GM12878 (cell line): Measurements from ENCODE around the gene PEX11A. TPM values are rescaled to one million over a fixed set of nuclear protein-coding genes. Genes with fewer than 3 reads are reported as not detected.

Experiments used
- ATAC-seq: fragments of 200-7000 bp; cut with Tn5 transposase; 3 replicates; pipeline ENCODE4 v1.9.1; 2020; ENCODE audit warnings: mild to moderate bottlenecking, moderate library complexity
- BruUV-seq: library from RNA; stranded (reverse); fragments of 400-500 nt; replicated peaks from 2 replicates; lab custom pipeline; 2021; lab: Mats Ljungman, UMichigan
- CTCF ChIA-PET: fragments of 300-600 bp; sonication (Branson Sonifier 250); formaldehyde crosslinking; extraction: SDS; loops from one replicate; lab custom pipeline; 2021; ENCODE audit warnings: inconsistent platforms; lab: Yijun Ruan, JAX
- POLR2A ChIA-PET: fragments of 350-600 bp; formaldehyde crosslinking; extraction: SDS; loops from one replicate; lab custom pipeline; 2021; ENCODE audit warnings: inconsistent platforms; lab: Charles Lee
- RAD21 ChIA-PET: fragments of 300-600 bp; sonication (Branson Sonifier 250); formaldehyde crosslinking; loops from one replicate; lab custom pipeline; 2023; ENCODE audit warnings: antibody characterized with exemption; ENCODE audit not compliant: unreplicated experiment; lab: Charles Lee
- SMC1A ChIA-PET: fragments of 300-600 bp; sonication (Branson Sonifier 250); formaldehyde crosslinking; loops from one replicate; lab custom pipeline; 2023; ENCODE audit not compliant: unreplicated experiment, uncharacterized antibody; lab: Charles Lee
- DNase-seq: peaks from one replicate; pipeline ENCODE4 v3.0.0-alpha.2; 2011; ENCODE audit warnings: low read depth, low spot score
- FAIRE-seq: peaks from 3 replicates; lab custom pipeline; 2011; peaks lifted over from hg19 to GRCh38; lab: Jason Lieb, UNC
- H2AFZ ChIP-seq: 2 replicates; pipeline ENCODE4 v1.6.0; 2011; ENCODE audit warnings: low read depth, low read length, control low read depth; ENCODE audit not compliant: control insufficient read depth
- H3K27ac ChIP-seq: 2 replicates; pipeline ENCODE4 v1.5.1; 2011; ENCODE audit warnings: control low read depth; ENCODE audit not compliant: control insufficient read depth, insufficient read depth
- H3K27me3 ChIP-seq, 2 experiments: replicated peaks in 1 of 2; 2 replicates each; pipeline versions ENCODE4 v1.6.0 to v1.6.1; 2011; ENCODE audit warnings: low read length in 1 of 2; ENCODE audit not compliant: control insufficient read depth in 2 of 2, insufficient read depth in 2 of 2
- H3K36me3 ChIP-seq, 2 experiments: 2 replicates each; pipeline ENCODE4 v1.5.1; 2011; ENCODE audit warnings: low read length in 1 of 2; ENCODE audit not compliant: control insufficient read depth in 2 of 2, insufficient read depth in 2 of 2
- H3K4me1 ChIP-seq: 2 replicates; pipeline ENCODE4 v1.6.1; 2011; ENCODE audit warnings: mild to moderate bottlenecking, low read length, moderate library complexity, mixed read lengths; ENCODE audit not compliant: control insufficient read depth, insufficient read depth
- H3K4me2 ChIP-seq: 2 replicates; pipeline ENCODE4 v1.6.0; 2011; ENCODE audit warnings: control low read depth; ENCODE audit not compliant: control insufficient read depth, insufficient read depth
- H3K4me3 ChIP-seq: fragments of 200-600 bp; sonication (generic); 2 replicates; pipeline ENCODE4 v1.5.1; 2016
- H3K79me2 ChIP-seq: 2 replicates; pipeline ENCODE4 v1.6.0; 2011; ENCODE audit warnings: low read length; ENCODE audit not compliant: control insufficient read depth, insufficient read depth
- H3K9ac ChIP-seq: 2 replicates; pipeline ENCODE4 v1.8.0; 2011; ENCODE audit warnings: low read length, control low read depth, mixed read lengths; ENCODE audit not compliant: control insufficient read depth, insufficient read depth
- H3K9me3 ChIP-seq: replicated peaks from 3 replicates; pipeline ENCODE4 v1.5.1; 2011; ENCODE audit warnings: mild to moderate bottlenecking, low read length; ENCODE audit not compliant: control insufficient read depth, insufficient read depth
- H4K20me1 ChIP-seq: 2 replicates; pipeline ENCODE4 v1.6.0; 2011; ENCODE audit not compliant: control insufficient read depth, insufficient read depth
- BMI1 ChIP-seq: fragments of 450-650 bp; IDR thresholded peaks from 2 replicates; pipeline ENCODE4 v1.6.1; 2016; ENCODE audit warnings: mild to moderate bottlenecking, moderate library complexity, borderline replicate concordance
- EGR1 ChIP-seq, 2 experiments: IDR thresholded peaks; 1 replicate in 1 of 2; 2 replicates in 1 of 2; pipeline ENCODE4 v1.6.1; 2011 to 2012; ENCODE audit warnings: low read depth in 2 of 2, low read length in 2 of 2, borderline replicate concordance in 1 of 2, mild to moderate bottlenecking in 1 of 2, moderate library complexity in 1 of 2
- KDM1A ChIP-seq: fragments of 200-600 bp; sonication (generic); IDR thresholded peaks from 2 replicates; pipeline ENCODE4 v1.6.1; 2016; ENCODE audit warnings: borderline replicate concordance
- NRF1 ChIP-seq: conservative IDR thresholded peaks from 2 replicates; pipeline ENCODE4 v1.6.1; 2011; ENCODE audit warnings: mild to moderate bottlenecking, low read depth, low read length, improper control_type of control experiment
- POU2F2 ChIP-seq: IDR thresholded peaks from 3 replicates; pipeline ENCODE4 v1.6.1; 2011; ENCODE audit warnings: low read depth, mild to moderate bottlenecking, low read length, borderline replicate concordance
- RAD21 ChIP-seq: IDR thresholded peaks from 2 replicates; pipeline ENCODE4 v1.6.1; 2011; ENCODE audit warnings: mild to moderate bottlenecking, low read depth, low read length, moderate library complexity; ENCODE audit not compliant: insufficient read depth
- SIN3A ChIP-seq: IDR thresholded peaks from 2 replicates; pipeline ENCODE4 v1.6.1; 2012; ENCODE audit warnings: low read depth, low read length, improper control_type of control experiment
- SUPT20H ChIP-seq: IDR thresholded peaks from 2 replicates; pipeline ENCODE4 v1.6.1; 2011; ENCODE audit warnings: low read depth, mild to moderate bottlenecking, low read length, moderate library complexity, borderline replicate concordance; ENCODE audit not compliant: control insufficient read depth
- ZNF24 ChIP-seq: fragments of 450-650 bp; IDR thresholded peaks from 2 replicates; pipeline ENCODE4 v1.6.1; 2017; ENCODE audit warnings: antibody characterized with exemption, mild to moderate bottlenecking
- ZNF622 ChIP-seq: fragments of 450-650 bp; IDR thresholded peaks from 2 replicates; pipeline ENCODE4 v1.6.1; 2017; ENCODE audit warnings: mild to moderate bottlenecking, inconsistent platforms
- WGBS: methylation state at CpG from one replicate; pipeline ENCODE4 v1.1.6; 2016; ENCODE audit warnings: low lambda C conversion rate; ENCODE audit not compliant: insufficient replicate concordance, insufficient coverage; ENCODE audit errors: missing lambda C conversion rate; 5-methylcytosine and 5-hydroxymethylcytosine counted together
- in situ Hi-C: fragments of 300-500 bp; cut with MboI; formaldehyde crosslinking; loops from 9 replicates; pipeline ENCODE4 v1.14.3; 2018; ENCODE audit warnings: mixed read lengths
- intact Hi-C: fragments of 100-400 bp; cut with micrococcal nuclease; formaldehyde crosslinking; loops from one replicate; pipeline ENCODE4 v1.14.2; 2022; ENCODE audit not compliant: unreplicated experiment
- polyA plus RNA-seq, 11 experiments: library from polyadenylated mRNA; depleted of rRNA in 4 of 11; unstranded in 6 of 11; stranded (reverse) in 5 of 11; fragments of >200 nt; fragmentation: Nextera tagmentation in 4 of 11; fragmentation: Illumina TruSeq in 1 of 11; extraction: Ambion mirVana in 4 of 11; extraction: Trizol in 1 of 11; gene quantifications; 1 replicate in 1 of 11; 2 replicates in 10 of 11; pipeline versions ENCODE4 v1.2.1 to v1.2.3, GENCODE V29; 2011 to 2016; ENCODE audit warnings: inconsistent platforms in 2 of 11, missing spikeins in 2 of 11, low read depth in 1 of 11
- total RNA-seq, 4 experiments: library from RNA; depleted of rRNA in 3 of 4; stranded (reverse); fragments of >200 nt in 3 of 4; fragmentation: Illumina TruSeq in 1 of 4; extraction: Trizol in 1 of 4; gene quantifications; 2 replicates each; pipeline versions ENCODE4 v1.2.1 to v1.2.3, GENCODE V29; 2013 to 2021
- TF ChIP-seq, protein P1 (sequence below): fragments of 450-650 bp; conservative IDR thresholded peaks from 2 replicates; pipeline ENCODE4 v1.6.1; 2017; ENCODE audit warnings: mild to moderate bottlenecking, moderate library complexity

Gene PEX11A
- total and polyA plus RNA-seq, 10 of the 15 experiments (the other 5 are each of a cell fraction or from before 2014, with no cell fraction given), result 1.4 to 2.8 (median 2.0) TPM

DNA sequence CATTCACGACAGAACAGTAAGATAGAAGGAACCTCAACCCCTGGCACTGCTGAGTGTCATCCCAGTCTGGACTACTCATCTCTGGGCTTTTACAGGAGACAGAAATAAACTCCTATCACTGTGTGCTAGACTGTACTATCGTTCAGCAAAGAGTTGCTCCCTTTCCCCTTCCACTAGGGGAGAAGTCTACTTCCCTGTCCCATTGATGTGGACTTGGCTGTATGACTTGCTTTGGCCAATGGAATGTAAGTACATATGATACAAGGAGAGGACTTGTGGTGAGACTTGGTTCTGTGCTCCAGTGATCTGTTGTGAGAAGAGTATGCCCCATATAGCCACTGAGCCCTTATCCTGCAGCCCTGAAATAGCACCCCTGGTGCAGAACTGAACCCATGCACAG, 30.0 kb downstream of the PEX11A start:
- Histone ChIP-seq H3K4me1 (no peaks in the 10 kb centered on the region), H3K36me3 (no peaks in the 10 kb centered on the region), H3K27ac (no peak overlapping the region), H3K79me2 (no peaks in the 10 kb centered on the region), H3K9ac (no peak overlapping the region), H3K4me2 (no peak overlapping the region), H3K4me3 (no peak overlapping the region), H4K20me1 (no peaks in the 10 kb centered on the region), H3K27me3 (peaks cover 0 to 1% of the 10 kb centered on the region in 2 experiments; a peak in 2 of 4 replicates), H3K9me3 (no peaks in the 10 kb centered on the region), H2AFZ (no peak overlapping the region)
- in situ Hi-C loops, result no loop called here
- no TSS peak for BruUV-seq
- TF ChIP-seq SIN3A (no peak), ZNF622 (no peak), ZNF24 (no peak), KDM1A (no peak), BMI1 (no peak), EGR1 (IDR thresholded peaks at IDR 0.05; ENCODE audit: borderline replicate concordance in 1 of 2, low read depth in 2 of 2, low read length in 2 of 2) (no peak), POU2F2 (no peak), RAD21 (no peak), SUPT20H (no peak), NRF1 (no peak)
- TF ChIP-seq, protein P1, sequence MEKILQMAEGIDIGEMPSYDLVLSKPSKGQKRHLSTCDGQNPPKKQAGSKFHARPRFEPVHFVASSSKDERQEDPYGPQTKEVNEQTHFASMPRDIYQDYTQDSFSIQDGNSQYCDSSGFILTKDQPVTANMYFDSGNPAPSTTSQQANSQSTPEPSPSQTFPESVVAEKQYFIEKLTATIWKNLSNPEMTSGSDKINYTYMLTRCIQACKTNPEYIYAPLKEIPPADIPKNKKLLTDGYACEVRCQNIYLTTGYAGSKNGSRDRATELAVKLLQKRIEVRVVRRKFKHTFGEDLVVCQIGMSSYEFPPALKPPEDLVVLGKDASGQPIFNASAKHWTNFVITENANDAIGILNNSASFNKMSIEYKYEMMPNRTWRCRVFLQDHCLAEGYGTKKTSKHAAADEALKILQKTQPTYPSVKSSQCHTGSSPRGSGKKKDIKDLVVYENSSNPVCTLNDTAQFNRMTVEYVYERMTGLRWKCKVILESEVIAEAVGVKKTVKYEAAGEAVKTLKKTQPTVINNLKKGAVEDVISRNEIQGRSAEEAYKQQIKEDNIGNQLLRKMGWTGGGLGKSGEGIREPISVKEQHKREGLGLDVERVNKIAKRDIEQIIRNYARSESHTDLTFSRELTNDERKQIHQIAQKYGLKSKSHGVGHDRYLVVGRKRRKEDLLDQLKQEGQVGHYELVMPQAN, result no peak
- ChIA-PET SMC1A (no interaction called here), CTCF (interaction anchor here (0.6 to 1.1 kb wide), 2 partner anchors 10 to 80 kb away, joined by 4 read pairs; no protein-coding TSS in a partner anchor), POLR2A (no interaction called here), RAD21 (no interaction called here)
- ATAC-seq (no peak), FAIRE-seq (no peak), DNase-seq (no peak)
- WGBS, result 23% methylated on average over 2 of the region's 2 CpGs
- intact Hi-C loops, result no loop called here
